K562 (cell line): ENCODE data around the gene OBSCN. TPM values are rescaled to one million over a fixed set of nuclear protein-coding genes. Genes with fewer than 3 reads are reported as not detected.

Experiments used
- CBX1 ChIP-seq: sonication (generic); IDR thresholded peaks from 2 replicates; pipeline ENCODE4 v1.6.1; 2016; ENCODE audit warnings: antibody characterized with exemption, low read depth, mild to moderate bottlenecking
- CCAR2 ChIP-seq: fragments of 200-400 bp; formaldehyde crosslinking; IDR thresholded peaks from 2 replicates; pipeline ENCODE4 v1.6.1; 2017; ENCODE audit warnings: mild to moderate bottlenecking, low read depth, low read length
- DMBX1 ChIP-seq: fragments of 250-450 bp; sonication (Bioruptor Pico); IDR thresholded peaks from 2 replicates; pipeline ENCODE4 v1.8.0; 2022; ENCODE audit warnings: inconsistent platforms, mild to moderate bottlenecking, moderate library complexity, borderline replicate concordance
- E2F5 ChIP-seq: sonication (generic); formaldehyde crosslinking; IDR thresholded peaks from 2 replicates; pipeline ENCODE4 v1.8.0; 2022; ENCODE audit warnings: mild to moderate bottlenecking, missing genetic modification reagents
- ESRRA ChIP-seq: fragments of 450-650 bp; IDR thresholded peaks from 2 replicates; pipeline ENCODE4 v1.6.1; 2014; ENCODE audit warnings: low read depth, mild to moderate bottlenecking, moderate library complexity, borderline replicate concordance
- ETS1 ChIP-seq: conservative IDR thresholded peaks from 2 replicates; pipeline ENCODE4 v1.6.1; 2011; ENCODE audit warnings: low read depth, mild to moderate bottlenecking, low read length; ENCODE audit not compliant: control insufficient read depth
- EZH2 ChIP-seq: IDR thresholded peaks from 2 replicates; pipeline ENCODE4 v1.6.1; 2012; ENCODE audit warnings: low read depth, mild to moderate bottlenecking, inconsistent platforms, low read length, borderline replicate concordance
- HMG20A ChIP-seq: fragments of 450-650 bp; formaldehyde crosslinking; conservative IDR thresholded peaks from 2 replicates; pipeline ENCODE4 v1.4.0; 2020; ENCODE audit warnings: mild to moderate bottlenecking, mixed read lengths
- MLX ChIP-seq, 2 experiments: fragments of 450-650 bp in 1 of 2; sonication (generic) in 1 of 2; formaldehyde crosslinking; conservative IDR thresholded peaks; 2 replicates each; pipeline versions ENCODE4 v1.4.0 to v1.8.1; 2020 to 2022; ENCODE audit warnings: mild to moderate bottlenecking in 1 of 2, missing genetic modification reagents in 1 of 2
- NCOA2 ChIP-seq, 2 experiments: fragments of 450-650 bp; IDR thresholded peaks; 2 replicates each; pipeline ENCODE4 v1.6.1; 2018; ENCODE audit warnings: mild to moderate bottlenecking in 2 of 2, moderate library complexity in 1 of 2; ENCODE audit not compliant: partially characterized antibody in 2 of 2
- POLR2G ChIP-seq: fragments of 200-400 bp; formaldehyde crosslinking; IDR thresholded peaks from 2 replicates; pipeline ENCODE4 v1.6.1; 2017; ENCODE audit warnings: low read depth, mild to moderate bottlenecking, antibody characterized with exemption, low read length, moderate library complexity
- RBBP5 ChIP-seq: fragments of 200-600 bp; sonication (generic); IDR thresholded peaks from 2 replicates; pipeline ENCODE4 v1.6.1; 2012; ENCODE audit warnings: borderline replicate concordance, mild to moderate bottlenecking, low read length, control low read depth, inconsistent platforms; ENCODE audit not compliant: insufficient read depth, poor library complexity, severe bottlenecking
- RBFOX2 ChIP-seq: fragments of 200-400 bp; formaldehyde crosslinking; IDR thresholded peaks from 2 replicates; pipeline ENCODE4 v1.6.1; 2017; ENCODE audit warnings: low read depth, mild to moderate bottlenecking, low read length, moderate library complexity
- RBM17 ChIP-seq: fragments of 200-400 bp; formaldehyde crosslinking; IDR thresholded peaks from 2 replicates; pipeline ENCODE4 v1.6.1; 2017; ENCODE audit warnings: low read depth, mild to moderate bottlenecking, low read length, borderline replicate concordance
- RNF2 ChIP-seq: sonication (generic); IDR thresholded peaks from 2 replicates; pipeline ENCODE4 v1.6.1; 2016
- SMARCA5 ChIP-seq: fragments of 450-650 bp; IDR thresholded peaks from 2 replicates; pipeline ENCODE4 v1.6.1; 2016
- STAT5B ChIP-seq: fragments of 250-450 bp; sonication (Bioruptor Pico); IDR thresholded peaks from 2 replicates; pipeline ENCODE4 v1.8.0; 2021; ENCODE audit warnings: mild to moderate bottlenecking, inconsistent platforms
- U2AF1 ChIP-seq: fragments of 200-400 bp; formaldehyde crosslinking; optimal IDR thresholded peaks from 2 replicates; pipeline ENCODE3; 2017; ENCODE audit warnings: mild to moderate bottlenecking, low read depth, low read length, moderate library complexity
- ZBTB7A ChIP-seq: IDR thresholded peaks from 2 replicates; pipeline ENCODE4 v1.6.1; 2011; ENCODE audit warnings: low read depth, mild to moderate bottlenecking, low read length, moderate library complexity, borderline replicate concordance; ENCODE audit not compliant: control insufficient read depth
- ZNF444 ChIP-seq: fragments of 250-450 bp; sonication (Bioruptor Pico); IDR thresholded peaks from 2 replicates; pipeline ENCODE4 v1.4.0; 2020; ENCODE audit warnings: mild to moderate bottlenecking, moderate library complexity
- ZNF449 ChIP-seq: fragments of 250-450 bp; sonication (Bioruptor Pico); IDR thresholded peaks from 2 replicates; pipeline ENCODE4 v1.8.0; 2022; ENCODE audit warnings: moderate library complexity, mild to moderate bottlenecking, inconsistent platforms
- ZNF76 ChIP-seq: fragments of 250-450 bp; sonication (Bioruptor Pico); IDR thresholded peaks from 2 replicates; pipeline ENCODE4 v1.4.0; 2020; ENCODE audit warnings: mild to moderate bottlenecking, moderate library complexity, borderline replicate concordance
- ZNF830 ChIP-seq: fragments of 250-450 bp; sonication (Bioruptor Pico); IDR thresholded peaks from 2 replicates; pipeline ENCODE4 v1.5.0; 2021; ENCODE audit warnings: mild to moderate bottlenecking
- polyA plus RNA-seq, 8 experiments: library from polyadenylated mRNA; depleted of rRNA in 4 of 8; stranded (reverse) in 5 of 8; unstranded in 3 of 8; fragments of >200 nt; fragmentation: Nextera tagmentation in 2 of 8; fragmentation: Illumina TruSeq in 1 of 8; extraction: Ambion mirVana in 2 of 8; extraction: Trizol in 1 of 8; gene quantifications; 2 replicates each; pipeline versions ENCODE4 v1.2.1 to v1.2.3, GENCODE V29; 2011 to 2014; ENCODE audit warnings: inconsistent platforms in 1 of 8, missing spikeins in 1 of 8
- total RNA-seq, 7 experiments: library from RNA; depleted of rRNA in 6 of 7; stranded (reverse); fragments of >200 nt in 6 of 7; fragmentation: Illumina TruSeq in 2 of 7; extraction: Trizol in 2 of 7; gene quantifications; 2 replicates each; pipeline versions ENCODE4 v1.2.1 to v1.2.3, GENCODE V29; 2011 to 2021; ENCODE audit warnings: low replicate concordance in 1 of 7

Gene OBSCN
- total and polyA plus RNA-seq, 9 of the 15 experiments (the other 6 are each of a cell fraction or from before 2014, with no cell fraction given): 0.18 to 19.7 (median 3.6) TPM

GRCh38 chr1:228367798-228368791 is 160.3 kb downstream of the OBSCN start (continued):
- TF ChIP-seq ESRRA (0 out of 2 replicates have a peak, but pooled peaks have one; percentile 29), RNF2 (peak; percentile 97), HMG20A (CRISPR knock-in tag) (0 out of 2 replicates have a peak, but pooled peaks have one; percentile 41), RBFOX2 (peak; percentile 84), ZNF830 (CRISPR knock-in tag) (no peak), MLX (CRISPR knock-in tag; conservative IDR thresholded peaks at IDR 0.05) (no peak), NCOA2 (IDR thresholded peaks at IDR 0.05; ENCODE audit: partially characterized antibody in 2 of 2) (no peak), DMBX1 (peak; percentile 64), CCAR2 (no peak), ZNF449 (CRISPR knock-in tag) (no peak), ZBTB7A (peak; percentile 95; the same call in 1 of the 2 replicates), ZNF444 (no peak), RBBP5 (no peak), POLR2G (peak; percentile 85), ZNF76 (CRISPR knock-in tag) (no peak), E2F5 (no peak), SMARCA5 (peak; percentile 95), CBX1 (peak; percentile 98), STAT5B (no peak), U2AF1 (no peak), EZH2 (no peak), RBM17 (no peak), ETS1 (peak; percentile 95)
